Naive thymus-derived CD4-positive, alpha-beta T cell (primary cell): ENCODE results near the gene EXOC6. TPM values are rescaled to one million over a fixed set of nuclear protein-coding genes. Genes with fewer than 3 reads are reported as not detected.

ENCODE experiments used
- ATAC-seq: fragments of 150-1000 bp; cut with Tn5 transposase; 2 replicates; pipeline ENCODE4 v1.10.0; 2021; ENCODE audit warnings: mild to moderate bottlenecking, moderate library complexity
- CTCF ChIA-PET: fragments of 350-600 bp; sonication (Branson Sonifier 250); formaldehyde crosslinking; loops from one replicate; lab custom pipeline; 2021; ENCODE audit warnings: antibody characterized with exemption; lab: Charles Lee
- POLR2A ChIA-PET: fragments of 350-600 bp; sonication (Branson Sonifier 250); formaldehyde crosslinking; loops from one replicate; lab custom pipeline; 2021; ENCODE audit warnings: antibody characterized with exemption, inconsistent platforms; lab: Charles Lee
- DNase-seq, 9 donors: peaks; one replicate each; pipeline versions ENCODE4 v3.0.0 to v3.0.0-alpha.2; 2020 to 2022; ENCODE audit warnings: mixed read lengths in 1 of 9
- H3K27ac ChIP-seq: one replicate; pipeline ENCODE4 v1.7.0; 2013; ENCODE audit warnings: mild to moderate bottlenecking, low read depth, low read length, moderate library complexity
- H3K27me3 ChIP-seq, 2 donors: one replicate each; pipeline ENCODE4 v1.7.0; 2013; ENCODE audit warnings: low read length in 2 of 2, mild to moderate bottlenecking in 2 of 2, moderate library complexity in 2 of 2; ENCODE audit not compliant: control insufficient read depth in 2 of 2, insufficient read depth in 2 of 2
- H3K36me3 ChIP-seq, 3 experiments: 1 replicate in 2 of 3; 2 replicates in 1 of 3; pipeline ENCODE4 v1.7.0; 2013; ENCODE audit warnings: low read length in 3 of 3, mild to moderate bottlenecking in 3 of 3, moderate library complexity in 1 of 3; ENCODE audit not compliant: insufficient read depth in 3 of 3, control insufficient read depth in 2 of 3
- H3K4me1 ChIP-seq, 2 donors: one replicate each; pipeline ENCODE4 v1.7.0; 2013; ENCODE audit warnings: low read length in 2 of 2, mild to moderate bottlenecking in 2 of 2, moderate library complexity in 1 of 2; ENCODE audit not compliant: control insufficient read depth in 2 of 2, insufficient read depth in 2 of 2
- H3K4me3 ChIP-seq: 2 replicates; pipeline ENCODE4 v1.7.0; 2013; ENCODE audit warnings: mild to moderate bottlenecking, low read length
- H3K9me3 ChIP-seq, 3 experiments: 1 replicate in 2 of 3; 2 replicates in 1 of 3; pipeline ENCODE4 v1.7.0; 2013; ENCODE audit warnings: low read length in 3 of 3; ENCODE audit not compliant: control insufficient read depth in 2 of 3
- H3K27ac Mint-ChIP-seq, 9 donors: one replicate each; pipeline ENCODE4 v1.8.0; 2020 to 2022; ENCODE audit warnings: mixed read lengths in 9 of 9, mild to moderate bottlenecking in 8 of 9, moderate library complexity in 5 of 9, inconsistent platforms in 2 of 9
- H3K27me3 Mint-ChIP-seq, 5 donors: one replicate each; pipeline ENCODE4 v1.8.0; 2021 to 2022; ENCODE audit warnings: mixed read lengths in 5 of 5, mild to moderate bottlenecking in 1 of 5
- H3K36me3 Mint-ChIP-seq, 5 donors: one replicate each; pipeline ENCODE4 v1.8.0; 2020 to 2022; ENCODE audit warnings: mixed read lengths in 5 of 5, mild to moderate bottlenecking in 3 of 5, inconsistent platforms in 1 of 5
- H3K4me1 Mint-ChIP-seq, 7 donors: one replicate each; pipeline ENCODE4 v1.8.0; 2020 to 2022; ENCODE audit warnings: mixed read lengths in 7 of 7, mild to moderate bottlenecking in 3 of 7, inconsistent platforms in 1 of 7
- H3K4me3 Mint-ChIP-seq, 10 donors: one replicate each; pipeline ENCODE4 v1.8.0; 2020 to 2022; ENCODE audit warnings: mild to moderate bottlenecking in 10 of 10, mixed read lengths in 10 of 10, moderate library complexity in 6 of 10, inconsistent platforms in 2 of 10
- H3K9me3 Mint-ChIP-seq, 11 donors: one replicate each; pipeline ENCODE4 v1.8.0; 2020 to 2022; ENCODE audit warnings: mixed read lengths in 11 of 11, mild to moderate bottlenecking in 4 of 11, inconsistent platforms in 1 of 11, moderate library complexity in 1 of 11
- intact Hi-C, 2 donors: fragments of 100-400 bp; cut with micrococcal nuclease; formaldehyde crosslinking; loops; one replicate each; pipeline ENCODE4 v1.15.1; 2023
- polyA plus RNA-seq, 2 donors: library from polyadenylated mRNA; unstranded; fragments of 300-500 nt; fragmentation: Illumina TruSeq; gene quantifications; one replicate each; pipeline ENCODE4 v1.2.3, GENCODE V29; 2021
- total RNA-seq, 6 experiments: library from RNA in 5 of 6; stranded (reverse) in 5 of 6; gene quantifications; 1 replicate in 5 of 6; 2 replicates in 1 of 6; pipeline ENCODE4 v1.2.3 and lab custom pipeline; 2021 to 2026

EXOC6 gene
- total and polyA plus RNA-seq, 7 experiments from 2014 or later: 5.8 to 12.1 (median 9.8) TPM

DNA sequence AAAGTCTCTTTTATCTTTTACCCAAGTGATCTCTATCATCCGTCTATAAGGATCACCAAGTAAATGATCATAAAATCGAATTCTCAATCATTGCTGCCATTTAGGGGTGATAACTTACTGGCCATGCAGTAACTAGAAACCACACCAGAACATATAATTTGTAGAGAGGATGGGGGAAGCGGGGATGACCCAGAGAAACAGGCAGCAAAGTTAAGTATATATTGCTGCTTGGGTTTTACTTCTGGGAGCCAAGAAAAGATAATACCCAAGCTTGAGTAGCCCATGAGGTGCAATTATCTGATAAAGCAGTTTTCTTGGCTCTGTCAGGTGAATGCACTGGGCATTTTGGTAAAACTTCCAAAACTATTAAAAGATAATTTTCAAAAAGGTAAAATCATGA is 18.9 kb downstream of the EXOC6 start:
- Mint-ChIP-seq H3K27me3 (no peaks in the 10 kb centered on the region), H3K36me3 (peaks cover 0 to 8% (median 2%) of the 10 kb centered on the region in 5 donors), H3K4me3 (no peak overlapping the region), H3K27ac (peak overlapping the region in 1 of 9 donors; percentile 62), H3K4me1 (peaks cover 3 to 24% (median 11%) of the 10 kb centered on the region in 7 donors), H3K9me3 (no peaks in the 10 kb centered on the region)
- DNase-seq (no peak), ATAC-seq (no peak)
- ChIA-PET CTCF (interaction anchor here (0.6 kb wide), 1 partner anchor 302 kb away, joined by 3 read pairs; no protein-coding TSS in a partner anchor), POLR2A (no interaction called here)
- Histone ChIP-seq H3K27me3 (no peaks in the 10 kb centered on the region), H3K36me3 (no peaks in the 10 kb centered on the region), H3K4me1 (no peaks in the 10 kb centered on the region), H3K27ac (no peak overlapping the region), H3K9me3 (no peaks in the 10 kb centered on the region), H3K4me3 (no peak overlapping the region)
- intact Hi-C loops: no loop called here

GRCh38 chr10:92868036-92868435 is 19.7 kb downstream of the EXOC6 start:
- Mint-ChIP-seq H3K4me1 (peaks cover 4 to 31% (median 16%) of the 10 kb centered on the region in 7 donors), H3K27ac (no peak overlapping the region), H3K36me3 (peaks cover 0 to 8% (median 0%) of the 10 kb centered on the region in 5 donors), H3K9me3 (no peaks in the 10 kb centered on the region), H3K4me3 (no peak overlapping the region), H3K27me3 (no peaks in the 10 kb centered on the region)
- intact Hi-C loops: no loop called here
- Histone ChIP-seq H3K4me3 (no peak overlapping the region), H3K4me1 (peaks cover 0 to 5% of the 10 kb centered on the region in 2 donors), H3K36me3 (no peaks in the 10 kb centered on the region), H3K27me3 (no peaks in the 10 kb centered on the region), H3K27ac (no peak overlapping the region), H3K9me3 (no peaks in the 10 kb centered on the region)
- ChIA-PET CTCF (interaction anchor here (0.6 to 1.1 kb wide), 2 partner anchors 13 to 303 kb away, joined by 3 read pairs; no protein-coding TSS in a partner anchor), POLR2A (no interaction called here)
- ATAC-seq: no peak
- no peak for DNase-seq

DNA sequence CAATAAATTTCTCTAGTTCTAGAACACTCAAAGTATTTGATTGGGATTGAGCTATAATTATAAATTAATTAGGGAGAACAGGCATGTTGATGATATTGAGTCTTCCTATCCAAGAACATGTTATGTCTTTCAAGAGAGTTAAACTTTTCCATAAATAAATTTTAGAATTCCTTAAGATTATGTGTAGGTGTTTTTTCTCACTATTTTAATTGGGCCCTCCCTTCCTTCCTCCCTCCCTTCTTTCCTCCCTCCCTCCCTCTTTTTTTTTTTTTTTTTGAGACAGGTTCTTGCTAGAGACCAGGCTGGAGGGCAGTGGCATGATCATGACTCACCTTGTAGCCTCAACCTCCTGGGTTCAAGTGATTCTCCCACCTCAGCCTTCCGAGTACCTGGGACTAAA is 20.2 kb downstream of the EXOC6 start:
- Histone ChIP-seq H3K36me3 (no peaks in the 10 kb centered on the region), H3K4me1 (peaks cover 0 to 6% of the 10 kb centered on the region in 2 donors), H3K9me3 (no peaks in the 10 kb centered on the region), H3K27ac (no peak overlapping the region), H3K4me3 (no peak overlapping the region), H3K27me3 (no peaks in the 10 kb centered on the region)
- intact Hi-C loops: no loop called here
- Mint-ChIP-seq H3K4me1 (peaks cover 6 to 34% (median 22%) of the 10 kb centered on the region in 7 donors), H3K36me3 (peaks cover 0 to 8% (median 0%) of the 10 kb centered on the region in 5 donors), H3K9me3 (no peaks in the 10 kb centered on the region), H3K27ac (peak overlapping the region in 1 of 9 donors; percentile 43), H3K4me3 (no peak overlapping the region), H3K27me3 (no peaks in the 10 kb centered on the region)
- ATAC-seq: no peak
- DNase-seq: no peak
- ChIA-PET POLR2A (no interaction called here), CTCF (interaction anchor here (1.1 kb wide), 1 partner anchor 12 kb away, joined by 3 read pairs; no protein-coding TSS in a partner anchor)

- Mint-ChIP-seq H3K4me3 (peak overlapping the region in 2 of 10 donors; percentile 22 to 24), H3K27me3 (no peaks in the 10 kb centered on the region), H3K36me3 (peaks cover 0 to 8% (median 0%) of the 10 kb centered on the region in 5 donors), H3K9me3 (no peaks in the 10 kb centered on the region), H3K4me1 (peaks cover 23 to 59% (median 47%) of the 10 kb centered on the region in 7 donors), H3K27ac (peak overlapping the region in 3 of 9 donors; percentile 43 to 79 (median 48))
- Histone ChIP-seq H3K9me3 (no peaks in the 10 kb centered on the region), H3K27me3 (no peaks in the 10 kb centered on the region), H3K27ac (no peak overlapping the region), H3K4me3 (no peak overlapping the region), H3K4me1 (peaks cover 0 to 16% of the 10 kb centered on the region in 2 donors), H3K36me3 (no peaks in the 10 kb centered on the region)
- ChIA-PET POLR2A (no interaction called here), CTCF (no interaction called here)
- no peak for DNase-seq
- intact Hi-C loops: no loop called here
- ATAC-seq: no peak
Measured at GRCh38 chr10:92873029-92873428, 24.7 kb downstream of the EXOC6 start.

- Mint-ChIP-seq H3K27ac (peak overlapping the region in 3 of 9 donors; percentile 1 to 39 (median 25)), H3K9me3 (no peaks in the 10 kb centered on the region), H3K4me1 (peaks cover 24 to 73% (median 53%) of the 10 kb centered on the region in 7 donors), H3K4me3 (peak overlapping the region in 7 of 10 donors; percentile 0 to 62 (median 40)), H3K36me3 (peaks cover 0 to 8% (median 3%) of the 10 kb centered on the region in 5 donors), H3K27me3 (no peaks in the 10 kb centered on the region)
- ATAC-seq (no peak), DNase-seq (no peak)
- Histone ChIP-seq H3K4me3 (no peak overlapping the region), H3K27ac (no peak overlapping the region), H3K4me1 (peaks cover 0 to 16% of the 10 kb centered on the region in 2 donors), H3K27me3 (no peaks in the 10 kb centered on the region), H3K9me3 (no peaks in the 10 kb centered on the region), H3K36me3 (no peaks in the 10 kb centered on the region)
- intact Hi-C loops: no loop called here
- POLR2A ChIA-PET: interaction anchor here (1.1 kb wide), 1 partner anchor 28 kb away, joined by 3 read pairs; the partner anchor contains the start of gene EXOC6
- CTCF ChIA-PET: interaction anchor here (0.6 to 2.0 kb wide), 6 partner anchors 29 to 619 kb away, joined by 3 to 10 read pairs (median 6); no protein-coding TSS in a partner anchor
Measured at GRCh38 chr10:92876509-92877036, 28.3 kb downstream of the EXOC6 start.

DNA sequence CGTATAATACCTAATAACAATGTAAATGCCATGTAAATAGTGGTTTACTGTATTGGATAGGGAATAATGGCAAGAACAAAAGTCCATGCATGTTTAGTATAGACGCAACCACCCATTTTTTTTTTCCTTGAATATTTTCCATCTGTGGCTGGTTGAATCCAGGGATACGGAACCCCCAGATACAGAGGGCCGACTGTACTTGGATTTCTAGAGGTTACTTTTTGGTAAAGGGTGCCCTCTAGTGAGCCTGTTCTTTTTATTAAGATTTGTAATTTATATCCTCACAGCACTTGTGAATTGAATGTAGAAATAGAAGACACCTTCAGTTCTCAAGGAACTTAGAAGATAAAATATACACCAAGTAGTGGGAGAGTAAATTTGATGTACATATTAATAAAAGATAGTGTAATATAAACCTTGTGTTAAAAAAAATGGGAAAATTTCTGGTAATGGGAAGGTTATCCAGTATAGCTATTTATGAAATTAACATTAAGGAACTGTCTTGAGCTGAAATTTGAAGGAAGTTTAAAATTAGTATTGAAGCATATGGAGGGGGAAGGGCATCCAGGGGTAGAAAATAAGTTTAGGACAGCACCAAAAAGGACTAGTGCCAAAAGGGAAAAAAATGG is 32.0 kb downstream of the EXOC6 start:
- ChIA-PET POLR2A (no interaction called here), CTCF (interaction anchor here (0.6 to 1.9 kb wide), 9 partner anchors 9 to 363 kb away, joined by 3 to 23 read pairs (median 4); partner anchors contain the start of gene EXOC6)
- no peak overlapping the region for H3K4me3 Mint-ChIP-seq
- Histone ChIP-seq H3K4me3 (no peak overlapping the region), H3K27ac (no peak overlapping the region), H3K27me3 (no peaks in the 10 kb centered on the region), H3K9me3 (no peaks in the 10 kb centered on the region), H3K36me3 (no peaks in the 10 kb centered on the region), H3K4me1 (peaks cover 0 to 11% of the 10 kb centered on the region in 2 donors)
- H3K4me1 Mint-ChIP-seq: peaks cover 18 to 42% (median 31%) of the 10 kb centered on the region in 7 donors
- H3K36me3 Mint-ChIP-seq: peaks cover 0 to 6% (median 0%) of the 10 kb centered on the region in 5 donors
- peak overlapping the region in 2 of 9 donors; percentile 0 to 20 for H3K27ac Mint-ChIP-seq
- ATAC-seq: peak; percentile 62
- peak in 6 of 9 donors; percentile 7 to 40 (median 32) for DNase-seq
- no peaks in the 10 kb centered on the region for H3K9me3 Mint-ChIP-seq
- H3K27me3 Mint-ChIP-seq: no peaks in the 10 kb centered on the region
- intact Hi-C loops: loop anchor here (1.0 to 10.0 kb wide), 7 partner anchors 32 to 793 kb away; partner anchors contain the start of gene EXOC6 (in 1 of the 2)
